GM12878 (cell line): ENCODE measurements around the gene SEC14L6. TPM values are rescaled to one million over a fixed set of nuclear protein-coding genes. Genes with fewer than 3 reads are reported as not detected.

Experiments used
- ATAC-seq: fragments of 200-7000 bp; cut with Tn5 transposase; 3 replicates; pipeline ENCODE4 v1.9.1; 2020; ENCODE audit warnings: mild to moderate bottlenecking, moderate library complexity
- BruUV-seq: library from RNA; stranded (reverse); fragments of 400-500 nt; replicated peaks from 2 replicates; lab custom pipeline; 2021; lab: Mats Ljungman, UMichigan
- CTCF ChIA-PET: fragments of 300-600 bp; sonication (Branson Sonifier 250); formaldehyde crosslinking; extraction: SDS; loops from one replicate; lab custom pipeline; 2021; ENCODE audit warnings: inconsistent platforms; lab: Yijun Ruan, JAX
- POLR2A ChIA-PET: fragments of 350-600 bp; formaldehyde crosslinking; extraction: SDS; loops from one replicate; lab custom pipeline; 2021; ENCODE audit warnings: inconsistent platforms; lab: Charles Lee
- RAD21 ChIA-PET: fragments of 300-600 bp; sonication (Branson Sonifier 250); formaldehyde crosslinking; loops from one replicate; lab custom pipeline; 2023; ENCODE audit warnings: antibody characterized with exemption; ENCODE audit not compliant: unreplicated experiment; lab: Charles Lee
- SMC1A ChIA-PET: fragments of 300-600 bp; sonication (Branson Sonifier 250); formaldehyde crosslinking; loops from one replicate; lab custom pipeline; 2023; ENCODE audit not compliant: unreplicated experiment, uncharacterized antibody; lab: Charles Lee
- DNase-seq: peaks from one replicate; pipeline ENCODE4 v3.0.0-alpha.2; 2011; ENCODE audit warnings: low read depth, low spot score
- FAIRE-seq: peaks from 3 replicates; lab custom pipeline; 2011; peaks lifted over from hg19 to GRCh38; lab: Jason Lieb, UNC
- H2AFZ ChIP-seq: 2 replicates; pipeline ENCODE4 v1.6.0; 2011; ENCODE audit warnings: low read depth, low read length, control low read depth; ENCODE audit not compliant: control insufficient read depth
- H3K27ac ChIP-seq: 2 replicates; pipeline ENCODE4 v1.5.1; 2011; ENCODE audit warnings: control low read depth; ENCODE audit not compliant: control insufficient read depth, insufficient read depth
- H3K27me3 ChIP-seq, 2 experiments: replicated peaks in 1 of 2; 2 replicates each; pipeline versions ENCODE4 v1.6.0 to v1.6.1; 2011; ENCODE audit warnings: low read length in 1 of 2; ENCODE audit not compliant: control insufficient read depth in 2 of 2, insufficient read depth in 2 of 2
- H3K36me3 ChIP-seq, 2 experiments: 2 replicates each; pipeline ENCODE4 v1.5.1; 2011; ENCODE audit warnings: low read length in 1 of 2; ENCODE audit not compliant: control insufficient read depth in 2 of 2, insufficient read depth in 2 of 2
- H3K4me1 ChIP-seq: 2 replicates; pipeline ENCODE4 v1.6.1; 2011; ENCODE audit warnings: mild to moderate bottlenecking, low read length, moderate library complexity, mixed read lengths; ENCODE audit not compliant: control insufficient read depth, insufficient read depth
- H3K4me2 ChIP-seq: 2 replicates; pipeline ENCODE4 v1.6.0; 2011; ENCODE audit warnings: control low read depth; ENCODE audit not compliant: control insufficient read depth, insufficient read depth
- H3K4me3 ChIP-seq: fragments of 200-600 bp; sonication (generic); 2 replicates; pipeline ENCODE4 v1.5.1; 2016
- H3K79me2 ChIP-seq: 2 replicates; pipeline ENCODE4 v1.6.0; 2011; ENCODE audit warnings: low read length; ENCODE audit not compliant: control insufficient read depth, insufficient read depth
- H3K9ac ChIP-seq: 2 replicates; pipeline ENCODE4 v1.8.0; 2011; ENCODE audit warnings: low read length, control low read depth, mixed read lengths; ENCODE audit not compliant: control insufficient read depth, insufficient read depth
- H3K9me3 ChIP-seq: replicated peaks from 3 replicates; pipeline ENCODE4 v1.5.1; 2011; ENCODE audit warnings: mild to moderate bottlenecking, low read length; ENCODE audit not compliant: control insufficient read depth, insufficient read depth
- H4K20me1 ChIP-seq: 2 replicates; pipeline ENCODE4 v1.6.0; 2011; ENCODE audit not compliant: control insufficient read depth, insufficient read depth
- BCL11A ChIP-seq: IDR thresholded peaks from 2 replicates; pipeline ENCODE4 v1.6.1; 2011; ENCODE audit warnings: low read depth, low read length
- BMI1 ChIP-seq: fragments of 450-650 bp; IDR thresholded peaks from 2 replicates; pipeline ENCODE4 v1.6.1; 2016; ENCODE audit warnings: mild to moderate bottlenecking, moderate library complexity, borderline replicate concordance
- CHD1 ChIP-seq: IDR thresholded peaks from 2 replicates; pipeline ENCODE4 v1.6.1; 2012; ENCODE audit warnings: low read depth, low read length, improper control_type of control experiment
- HDAC6 ChIP-seq: fragments of 200-600 bp; sonication (generic); IDR thresholded peaks from one replicate; pipeline ENCODE4 v1.8.0; 2017; ENCODE audit warnings: antibody characterized with exemption; ENCODE audit not compliant: unreplicated experiment
- KDM1A ChIP-seq: fragments of 200-600 bp; sonication (generic); IDR thresholded peaks from 2 replicates; pipeline ENCODE4 v1.6.1; 2016; ENCODE audit warnings: borderline replicate concordance
- MYC ChIP-seq: IDR thresholded peaks from 2 replicates; pipeline ENCODE4 v1.6.1; 2011; ENCODE audit warnings: mild to moderate bottlenecking, low read length, moderate library complexity, inconsistent platforms; ENCODE audit not compliant: insufficient read depth, insufficient replicate concordance, insufficient read length, severe bottlenecking
- NR2C2 ChIP-seq: IDR thresholded peaks from 2 replicates; pipeline ENCODE4 v1.6.1; 2011; ENCODE audit warnings: borderline replicate concordance, low read depth; ENCODE audit not compliant: control insufficient read depth, insufficient read length
- SIX5 ChIP-seq: IDR thresholded peaks from 2 replicates; pipeline ENCODE4 v1.6.1; 2011; ENCODE audit warnings: mild to moderate bottlenecking, low read depth, low read length, moderate library complexity; ENCODE audit not compliant: severe bottlenecking
- SMAD5 ChIP-seq: IDR thresholded peaks from 2 replicates; pipeline ENCODE4 v1.6.1; 2016; ENCODE audit warnings: antibody characterized with exemption, low read depth
- SREBF1 ChIP-seq: IDR thresholded peaks from 2 replicates; pipeline ENCODE4 v1.6.1; 2012; ENCODE audit warnings: mild to moderate bottlenecking, low read length
- SREBF2 ChIP-seq: IDR thresholded peaks from 2 replicates; pipeline ENCODE4 v1.6.1; 2012; ENCODE audit warnings: mild to moderate bottlenecking, low read length
- TAF1 ChIP-seq: IDR thresholded peaks from 2 replicates; pipeline ENCODE4 v1.6.1; 2011; ENCODE audit warnings: mild to moderate bottlenecking, low read depth, low read length, borderline replicate concordance
- ZNF217 ChIP-seq: fragments of 450-650 bp; IDR thresholded peaks from 2 replicates; pipeline ENCODE4 v1.6.1; 2017; ENCODE audit warnings: antibody characterized with exemption, mild to moderate bottlenecking
- ZNF274 ChIP-seq: IDR thresholded peaks from one replicate; pipeline ENCODE4 v1.8.0; 2011; ENCODE audit not compliant: insufficient read length, insufficient read depth
- ZSCAN29 ChIP-seq: fragments of 450-650 bp; IDR thresholded peaks from 2 replicates; pipeline ENCODE4 v1.6.1; 2017; ENCODE audit warnings: mild to moderate bottlenecking, moderate library complexity
- WGBS: methylation state at CpG from one replicate; pipeline ENCODE4 v1.1.6; 2016; ENCODE audit warnings: low lambda C conversion rate; ENCODE audit not compliant: insufficient replicate concordance, insufficient coverage; ENCODE audit errors: missing lambda C conversion rate; 5-methylcytosine and 5-hydroxymethylcytosine counted together
- in situ Hi-C: fragments of 300-500 bp; cut with MboI; formaldehyde crosslinking; loops from 9 replicates; pipeline ENCODE4 v1.14.3; 2018; ENCODE audit warnings: mixed read lengths
- intact Hi-C: fragments of 100-400 bp; cut with micrococcal nuclease; formaldehyde crosslinking; loops from one replicate; pipeline ENCODE4 v1.14.2; 2022; ENCODE audit not compliant: unreplicated experiment
- polyA plus RNA-seq, 11 experiments: library from polyadenylated mRNA; depleted of rRNA in 4 of 11; unstranded in 6 of 11; stranded (reverse) in 5 of 11; fragments of >200 nt; fragmentation: Nextera tagmentation in 4 of 11; fragmentation: Illumina TruSeq in 1 of 11; extraction: Ambion mirVana in 4 of 11; extraction: Trizol in 1 of 11; gene quantifications; 1 replicate in 1 of 11; 2 replicates in 10 of 11; pipeline versions ENCODE4 v1.2.1 to v1.2.3, GENCODE V29; 2011 to 2016; ENCODE audit warnings: inconsistent platforms in 2 of 11, missing spikeins in 2 of 11, low read depth in 1 of 11
- total RNA-seq, 4 experiments: library from RNA; depleted of rRNA in 3 of 4; stranded (reverse); fragments of >200 nt in 3 of 4; fragmentation: Illumina TruSeq in 1 of 4; extraction: Trizol in 1 of 4; gene quantifications; 2 replicates each; pipeline versions ENCODE4 v1.2.1 to v1.2.3, GENCODE V29; 2013 to 2021
- TF ChIP-seq, protein P1 (sequence below): IDR thresholded peaks from 2 replicates; pipeline ENCODE4 v1.6.1; 2012; ENCODE audit warnings: low read depth, low read length, improper control_type of control experiment
- TF ChIP-seq, protein P2 (sequence below): fragments of 450-650 bp; IDR thresholded peaks from 2 replicates; pipeline ENCODE4 v1.6.1; 2017; ENCODE audit warnings: mild to moderate bottlenecking, low read depth, inconsistent platforms; ENCODE audit not compliant: poor library complexity, severe bottlenecking
- TF ChIP-seq, protein P3 (sequence below): fragments of 450-650 bp; IDR thresholded peaks from 2 replicates; pipeline ENCODE4 v1.6.1; 2017; ENCODE audit warnings: mild to moderate bottlenecking, moderate library complexity

SEC14L6 gene
- total and polyA plus RNA-seq, 10 of the 15 experiments (the other 5 are each of a cell fraction or from before 2014, with no cell fraction given) = not detected

DNA sequence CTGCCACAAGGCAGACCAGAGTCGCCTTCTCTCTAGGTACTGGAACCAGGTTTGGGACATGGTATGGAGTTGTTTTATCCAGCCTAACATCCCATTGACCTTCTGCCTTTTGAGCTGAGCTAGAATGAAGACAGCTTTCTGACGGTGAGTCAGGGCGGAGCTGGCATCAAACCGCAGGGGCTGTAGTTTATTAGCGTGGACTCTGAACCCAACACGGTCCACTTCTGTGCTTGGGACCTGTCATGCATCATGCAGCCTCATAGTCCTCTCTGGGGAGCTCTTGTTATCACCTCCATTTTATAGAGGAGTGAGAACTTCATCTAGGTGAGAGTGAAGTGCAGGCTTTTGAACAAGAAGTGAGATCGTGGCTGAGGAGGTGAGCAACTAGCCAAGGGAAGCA, 19.6 kb upstream of the SEC14L6 start (continued):
- no peak for TF ChIP-seq NR2C2

DNA sequence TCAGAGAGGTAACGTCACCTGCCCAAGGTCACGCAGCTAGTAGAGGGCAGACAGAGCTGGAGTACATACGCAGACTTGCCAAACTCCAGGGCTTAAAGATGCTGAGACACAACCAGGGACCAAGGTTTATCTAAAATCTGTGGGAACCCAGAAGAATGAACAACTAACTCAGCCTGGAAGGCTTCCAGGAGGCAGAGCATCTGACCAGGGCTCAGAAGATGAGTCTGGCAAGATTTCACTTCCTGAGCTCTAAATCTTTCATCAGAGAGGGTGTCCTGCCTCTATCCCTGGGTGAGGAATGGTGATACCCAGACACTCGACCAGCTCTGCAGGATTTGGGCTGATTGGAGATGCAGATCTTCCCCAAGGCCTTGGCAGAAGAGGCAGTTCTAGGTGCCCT, 18.8 kb upstream of the SEC14L6 start:
- FAIRE-seq (no peak), ATAC-seq (no peak), DNase-seq (no peak)
- Histone ChIP-seq H3K9ac (no peak overlapping the region), H3K27me3 (no peaks in the 10 kb centered on the region; a peak in 1 of 4 replicates), H3K9me3 (no peaks in the 10 kb centered on the region), H3K79me2 (no peaks in the 10 kb centered on the region), H3K36me3 (no peaks in the 10 kb centered on the region), H2AFZ (no peak overlapping the region), H3K27ac (no peak overlapping the region), H3K4me2 (no peak overlapping the region), H3K4me1 (no peaks in the 10 kb centered on the region), H4K20me1 (no peaks in the 10 kb centered on the region), H3K4me3 (no peak overlapping the region)
- ChIA-PET POLR2A (no interaction called here), SMC1A (interaction anchor here (1.2 kb wide), 1 partner anchor 25 kb away, joined by 3 read pairs; no protein-coding TSS in a partner anchor), RAD21 (no interaction called here), CTCF (no interaction called here)
- intact Hi-C loops = no loop called here
- in situ Hi-C loops = no loop called here
- BruUV-seq = no TSS peak
- 38% methylated on average over 4 of the region's 4 CpGs for WGBS
- TF ChIP-seq ZSCAN29 (no peak), SIX5 (no peak), ZNF274 (no peak), ZNF217 (no peak), SREBF1 (no peak), SMAD5 (no peak), KDM1A (no peak), CHD1 (no peak), SREBF2 (no peak), TAF1 (no peak), BMI1 (no peak), MYC (no peak), HDAC6 (no peak), BCL11A (no peak)
- TF ChIP-seq, protein P1, sequence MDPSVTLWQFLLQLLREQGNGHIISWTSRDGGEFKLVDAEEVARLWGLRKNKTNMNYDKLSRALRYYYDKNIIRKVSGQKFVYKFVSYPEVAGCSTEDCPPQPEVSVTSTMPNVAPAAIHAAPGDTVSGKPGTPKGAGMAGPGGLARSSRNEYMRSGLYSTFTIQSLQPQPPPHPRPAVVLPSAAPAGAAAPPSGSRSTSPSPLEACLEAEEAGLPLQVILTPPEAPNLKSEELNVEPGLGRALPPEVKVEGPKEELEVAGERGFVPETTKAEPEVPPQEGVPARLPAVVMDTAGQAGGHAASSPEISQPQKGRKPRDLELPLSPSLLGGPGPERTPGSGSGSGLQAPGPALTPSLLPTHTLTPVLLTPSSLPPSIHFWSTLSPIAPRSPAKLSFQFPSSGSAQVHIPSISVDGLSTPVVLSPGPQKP = no peak
- TF ChIP-seq, protein P2, sequence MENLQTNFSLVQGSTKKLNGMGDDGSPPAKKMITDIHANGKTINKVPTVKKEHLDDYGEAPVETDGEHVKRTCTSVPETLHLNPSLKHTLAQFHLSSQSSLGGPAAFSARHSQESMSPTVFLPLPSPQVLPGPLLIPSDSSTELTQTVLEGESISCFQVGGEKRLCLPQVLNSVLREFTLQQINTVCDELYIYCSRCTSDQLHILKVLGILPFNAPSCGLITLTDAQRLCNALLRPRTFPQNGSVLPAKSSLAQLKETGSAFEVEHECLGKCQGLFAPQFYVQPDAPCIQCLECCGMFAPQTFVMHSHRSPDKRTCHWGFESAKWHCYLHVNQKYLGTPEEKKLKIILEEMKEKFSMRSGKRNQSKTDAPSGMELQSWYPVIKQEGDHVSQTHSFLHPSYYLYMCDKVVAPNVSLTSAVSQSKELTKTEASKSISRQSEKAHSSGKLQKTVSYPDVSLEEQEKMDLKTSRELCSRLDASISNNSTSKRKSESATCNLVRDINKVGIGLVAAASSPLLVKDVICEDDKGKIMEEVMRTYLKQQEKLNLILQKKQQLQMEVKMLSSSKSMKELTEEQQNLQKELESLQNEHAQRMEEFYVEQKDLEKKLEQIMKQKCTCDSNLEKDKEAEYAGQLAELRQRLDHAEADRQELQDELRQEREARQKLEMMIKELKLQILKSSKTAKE = no peak
- TF ChIP-seq, protein P3, sequence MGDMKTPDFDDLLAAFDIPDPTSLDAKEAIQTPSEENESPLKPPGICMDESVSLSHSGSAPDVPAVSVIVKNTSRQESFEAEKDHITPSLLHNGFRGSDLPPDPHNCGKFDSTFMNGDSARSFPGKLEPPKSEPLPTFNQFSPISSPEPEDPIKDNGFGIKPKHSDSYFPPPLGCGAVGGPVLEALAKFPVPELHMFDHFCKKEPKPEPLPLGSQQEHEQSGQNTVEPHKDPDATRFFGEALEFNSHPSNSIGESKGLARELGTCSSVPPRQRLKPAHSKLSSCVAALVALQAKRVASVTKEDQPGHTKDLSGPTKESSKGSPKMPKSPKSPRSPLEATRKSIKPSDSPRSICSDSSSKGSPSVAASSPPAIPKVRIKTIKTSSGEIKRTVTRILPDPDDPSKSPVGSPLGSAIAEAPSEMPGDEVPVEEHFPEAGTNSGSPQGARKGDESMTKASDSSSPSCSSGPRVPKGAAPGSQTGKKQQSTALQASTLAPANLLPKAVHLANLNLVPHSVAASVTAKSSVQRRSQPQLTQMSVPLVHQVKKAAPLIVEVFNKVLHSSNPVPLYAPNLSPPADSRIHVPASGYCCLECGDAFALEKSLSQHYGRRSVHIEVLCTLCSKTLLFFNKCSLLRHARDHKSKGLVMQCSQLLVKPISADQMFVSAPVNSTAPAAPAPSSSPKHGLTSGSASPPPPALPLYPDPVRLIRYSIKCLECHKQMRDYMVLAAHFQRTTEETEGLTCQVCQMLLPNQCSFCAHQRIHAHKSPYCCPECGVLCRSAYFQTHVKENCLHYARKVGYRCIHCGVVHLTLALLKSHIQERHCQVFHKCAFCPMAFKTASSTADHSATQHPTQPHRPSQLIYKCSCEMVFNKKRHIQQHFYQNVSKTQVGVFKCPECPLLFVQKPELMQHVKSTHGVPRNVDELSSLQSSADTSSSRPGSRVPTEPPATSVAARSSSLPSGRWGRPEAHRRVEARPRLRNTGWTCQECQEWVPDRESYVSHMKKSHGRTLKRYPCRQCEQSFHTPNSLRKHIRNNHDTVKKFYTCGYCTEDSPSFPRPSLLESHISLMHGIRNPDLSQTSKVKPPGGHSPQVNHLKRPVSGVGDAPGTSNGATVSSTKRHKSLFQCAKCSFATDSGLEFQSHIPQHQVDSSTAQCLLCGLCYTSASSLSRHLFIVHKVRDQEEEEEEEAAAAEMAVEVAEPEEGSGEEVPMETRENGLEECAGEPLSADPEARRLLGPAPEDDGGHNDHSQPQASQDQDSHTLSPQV = no peak
